GM21723 (cell line): ENCODE measurements around the gene CCL25.

Experiments
- ATAC-seq: cut with Tn5 transposase; IDR thresholded peaks from one replicate; pipeline ENCODE4 v1.9.1; 2021; ENCODE audit warnings: mild to moderate bottlenecking, moderate library complexity; ENCODE audit not compliant: unreplicated experiment

Gene CCL25

DNA sequence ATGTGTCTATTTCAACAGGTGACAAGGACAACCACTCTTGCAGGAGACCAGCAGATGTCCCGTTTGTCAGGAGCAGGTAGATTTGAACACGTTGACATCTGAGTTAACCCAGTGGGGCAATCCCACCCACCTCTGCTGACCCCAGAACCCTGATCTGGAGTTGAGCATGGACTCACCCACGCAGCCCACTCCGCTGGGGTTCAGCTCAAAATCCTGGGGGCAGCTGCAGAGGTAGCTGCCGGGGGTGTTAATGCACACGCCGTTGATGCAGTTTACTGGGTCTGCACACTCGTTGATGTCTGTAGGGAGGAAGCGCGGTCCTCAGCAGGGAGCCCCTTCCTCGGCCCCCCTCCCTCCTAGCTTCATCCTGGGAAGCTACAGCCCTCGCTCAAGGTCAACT lies 56.9 kb downstream of the CCL25 start:
- no peak for ATAC-seq

GRCh38 chr19:8109890-8110662 lies 57.5 kb downstream of the CCL25 start:
- no peak for ATAC-seq

DNA sequence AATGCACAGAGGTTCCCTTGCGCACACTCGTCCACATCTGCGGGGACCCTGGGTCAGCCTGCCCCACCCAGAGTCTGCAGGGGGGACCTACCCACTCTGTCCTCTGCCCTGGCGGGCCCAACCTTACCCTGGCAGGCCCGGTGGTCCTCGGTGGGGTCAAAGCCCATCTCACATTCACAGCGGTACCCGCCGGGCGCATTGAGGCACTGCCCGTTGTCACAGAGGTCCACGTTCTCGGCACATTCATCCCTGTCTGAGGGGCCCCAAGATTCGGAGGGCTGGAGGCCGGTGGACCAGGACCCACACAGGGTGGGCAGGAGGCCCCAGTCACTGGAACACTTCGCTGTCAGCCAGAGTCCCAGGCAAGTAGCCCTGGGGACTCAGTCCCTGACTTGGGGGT lies 58.4 kb downstream of the CCL25 start:
- ATAC-seq, result no peak

DNA sequence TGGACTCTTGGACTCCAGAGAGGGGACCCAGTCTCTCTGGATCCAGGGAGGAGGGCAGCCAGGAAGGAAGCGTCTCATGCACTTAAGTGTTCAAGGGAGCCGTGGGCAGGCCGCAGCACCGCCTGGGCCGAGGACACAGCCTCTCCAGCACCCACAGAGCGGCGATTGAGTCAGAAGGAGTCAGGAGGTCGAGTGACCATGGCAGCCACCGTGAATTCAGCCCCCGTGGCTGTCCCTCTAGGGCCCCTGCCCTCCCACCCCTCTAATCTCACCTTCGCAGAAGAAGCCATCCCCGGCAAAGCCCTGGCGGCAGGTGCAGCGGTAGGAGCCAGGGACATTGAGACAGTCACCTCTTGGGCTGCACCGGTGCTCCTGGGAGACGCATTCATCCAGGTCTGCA lies 58.8 kb downstream of the CCL25 start:
- no peak for ATAC-seq
